ENCODE results near the gene PKDREJ.

DNA sequence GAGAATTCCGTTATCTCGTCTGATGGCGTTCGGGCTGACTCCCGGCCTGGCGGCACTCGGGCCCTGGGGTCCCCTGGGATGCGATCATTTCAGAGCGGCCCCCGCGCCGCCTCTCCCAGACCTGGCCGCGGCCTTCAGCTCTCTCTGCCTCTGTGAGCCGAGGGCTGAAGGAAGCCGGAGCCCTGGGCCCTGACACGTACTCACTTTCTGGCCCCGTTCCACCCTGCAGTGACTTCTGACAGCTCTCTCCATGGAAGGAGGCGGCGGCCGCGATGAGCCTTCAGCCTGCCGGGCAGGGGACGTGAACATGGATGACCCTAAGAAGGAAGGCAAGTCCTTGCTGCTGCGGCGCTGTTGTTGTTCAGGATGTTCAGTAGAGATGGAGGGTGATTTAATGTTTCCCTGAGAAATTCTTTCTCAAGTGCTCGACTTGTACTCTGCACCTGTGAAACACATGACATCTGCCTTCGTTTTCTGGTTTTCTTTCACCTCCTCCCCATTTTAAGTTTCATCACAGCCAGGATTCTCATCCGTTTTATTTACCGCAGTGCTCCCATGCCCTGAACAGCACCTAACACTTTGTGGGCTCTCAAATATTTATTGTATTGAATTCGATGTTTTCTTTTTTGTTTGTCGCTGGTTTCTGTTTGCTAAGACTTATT, 34.1 kb upstream of the PKDREJ start:
- TF ChIP-seq, protein P1, sequence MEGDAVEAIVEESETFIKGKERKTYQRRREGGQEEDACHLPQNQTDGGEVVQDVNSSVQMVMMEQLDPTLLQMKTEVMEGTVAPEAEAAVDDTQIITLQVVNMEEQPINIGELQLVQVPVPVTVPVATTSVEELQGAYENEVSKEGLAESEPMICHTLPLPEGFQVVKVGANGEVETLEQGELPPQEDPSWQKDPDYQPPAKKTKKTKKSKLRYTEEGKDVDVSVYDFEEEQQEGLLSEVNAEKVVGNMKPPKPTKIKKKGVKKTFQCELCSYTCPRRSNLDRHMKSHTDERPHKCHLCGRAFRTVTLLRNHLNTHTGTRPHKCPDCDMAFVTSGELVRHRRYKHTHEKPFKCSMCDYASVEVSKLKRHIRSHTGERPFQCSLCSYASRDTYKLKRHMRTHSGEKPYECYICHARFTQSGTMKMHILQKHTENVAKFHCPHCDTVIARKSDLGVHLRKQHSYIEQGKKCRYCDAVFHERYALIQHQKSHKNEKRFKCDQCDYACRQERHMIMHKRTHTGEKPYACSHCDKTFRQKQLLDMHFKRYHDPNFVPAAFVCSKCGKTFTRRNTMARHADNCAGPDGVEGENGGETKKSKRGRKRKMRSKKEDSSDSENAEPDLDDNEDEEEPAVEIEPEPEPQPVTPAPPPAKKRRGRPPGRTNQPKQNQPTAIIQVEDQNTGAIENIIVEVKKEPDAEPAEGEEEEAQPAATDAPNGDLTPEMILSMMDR (IDR thresholded peaks at IDR 0.05) = no peak
- TF ChIP-seq ZNF416 (CRISPR knock-in tag; IDR thresholded peaks at IDR 0.05) (no peak), JUN (CRISPR knock-in tag; IDR thresholded peaks at IDR 0.05) (no peak), NR1H2 (CRISPR knock-in tag; IDR thresholded peaks at IDR 0.05) (no peak), NR3C1 (CRISPR knock-in tag; conservative IDR thresholded peaks at IDR 0.05; ENCODE audit: low read depth) (no peak), PRRX2 (CRISPR knock-in tag; IDR thresholded peaks at IDR 0.05) (no peak), NR2C2 (CRISPR knock-in tag; IDR thresholded peaks at IDR 0.05) (no peak), SP1 (CRISPR knock-in tag; conservative IDR thresholded peaks at IDR 0.05) (no peak)
- TF ChIP-seq, protein P2, sequence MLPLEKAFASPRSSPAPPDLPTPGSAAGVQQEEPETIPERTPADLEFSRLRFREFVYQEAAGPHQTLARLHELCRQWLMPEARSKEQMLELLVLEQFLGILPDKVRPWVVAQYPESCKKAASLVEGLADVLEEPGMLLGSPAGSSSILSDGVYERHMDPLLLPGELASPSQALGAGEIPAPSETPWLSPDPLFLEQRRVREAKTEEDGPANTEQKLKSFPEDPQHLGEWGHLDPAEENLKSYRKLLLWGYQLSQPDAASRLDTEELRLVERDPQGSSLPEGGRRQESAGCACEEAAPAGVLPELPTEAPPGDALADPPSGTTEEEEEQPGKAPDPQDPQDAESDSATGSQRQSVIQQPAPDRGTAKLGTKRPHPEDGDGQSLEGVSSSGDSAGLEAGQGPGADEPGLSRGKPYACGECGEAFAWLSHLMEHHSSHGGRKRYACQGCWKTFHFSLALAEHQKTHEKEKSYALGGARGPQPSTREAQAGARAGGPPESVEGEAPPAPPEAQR (CRISPR knock-in tag; IDR thresholded peaks at IDR 0.05) = no peak
- TF ChIP-seq, protein P3, sequence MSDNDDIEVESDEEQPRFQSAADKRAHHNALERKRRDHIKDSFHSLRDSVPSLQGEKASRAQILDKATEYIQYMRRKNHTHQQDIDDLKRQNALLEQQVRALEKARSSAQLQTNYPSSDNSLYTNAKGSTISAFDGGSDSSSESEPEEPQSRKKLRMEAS (CRISPR knock-in tag; IDR thresholded peaks at IDR 0.05) = no peak
- TF ChIP-seq, protein P4, sequence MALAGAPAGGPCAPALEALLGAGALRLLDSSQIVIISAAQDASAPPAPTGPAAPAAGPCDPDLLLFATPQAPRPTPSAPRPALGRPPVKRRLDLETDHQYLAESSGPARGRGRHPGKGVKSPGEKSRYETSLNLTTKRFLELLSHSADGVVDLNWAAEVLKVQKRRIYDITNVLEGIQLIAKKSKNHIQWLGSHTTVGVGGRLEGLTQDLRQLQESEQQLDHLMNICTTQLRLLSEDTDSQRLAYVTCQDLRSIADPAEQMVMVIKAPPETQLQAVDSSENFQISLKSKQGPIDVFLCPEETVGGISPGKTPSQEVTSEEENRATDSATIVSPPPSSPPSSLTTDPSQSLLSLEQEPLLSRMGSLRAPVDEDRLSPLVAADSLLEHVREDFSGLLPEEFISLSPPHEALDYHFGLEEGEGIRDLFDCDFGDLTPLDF (CRISPR knock-in tag; IDR thresholded peaks at IDR 0.05) = no peak
- TF ChIP-seq, protein P5, sequence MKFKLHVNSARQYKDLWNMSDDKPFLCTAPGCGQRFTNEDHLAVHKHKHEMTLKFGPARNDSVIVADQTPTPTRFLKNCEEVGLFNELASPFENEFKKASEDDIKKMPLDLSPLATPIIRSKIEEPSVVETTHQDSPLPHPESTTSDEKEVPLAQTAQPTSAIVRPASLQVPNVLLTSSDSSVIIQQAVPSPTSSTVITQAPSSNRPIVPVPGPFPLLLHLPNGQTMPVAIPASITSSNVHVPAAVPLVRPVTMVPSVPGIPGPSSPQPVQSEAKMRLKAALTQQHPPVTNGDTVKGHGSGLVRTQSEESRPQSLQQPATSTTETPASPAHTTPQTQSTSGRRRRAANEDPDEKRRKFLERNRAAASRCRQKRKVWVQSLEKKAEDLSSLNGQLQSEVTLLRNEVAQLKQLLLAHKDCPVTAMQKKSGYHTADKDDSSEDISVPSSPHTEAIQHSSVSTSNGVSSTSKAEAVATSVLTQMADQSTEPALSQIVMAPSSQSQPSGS (CRISPR knock-in tag; IDR thresholded peaks at IDR 0.05; ENCODE audit: borderline replicate concordance, low read depth) = no peak
- TF ChIP-seq, protein P6, sequence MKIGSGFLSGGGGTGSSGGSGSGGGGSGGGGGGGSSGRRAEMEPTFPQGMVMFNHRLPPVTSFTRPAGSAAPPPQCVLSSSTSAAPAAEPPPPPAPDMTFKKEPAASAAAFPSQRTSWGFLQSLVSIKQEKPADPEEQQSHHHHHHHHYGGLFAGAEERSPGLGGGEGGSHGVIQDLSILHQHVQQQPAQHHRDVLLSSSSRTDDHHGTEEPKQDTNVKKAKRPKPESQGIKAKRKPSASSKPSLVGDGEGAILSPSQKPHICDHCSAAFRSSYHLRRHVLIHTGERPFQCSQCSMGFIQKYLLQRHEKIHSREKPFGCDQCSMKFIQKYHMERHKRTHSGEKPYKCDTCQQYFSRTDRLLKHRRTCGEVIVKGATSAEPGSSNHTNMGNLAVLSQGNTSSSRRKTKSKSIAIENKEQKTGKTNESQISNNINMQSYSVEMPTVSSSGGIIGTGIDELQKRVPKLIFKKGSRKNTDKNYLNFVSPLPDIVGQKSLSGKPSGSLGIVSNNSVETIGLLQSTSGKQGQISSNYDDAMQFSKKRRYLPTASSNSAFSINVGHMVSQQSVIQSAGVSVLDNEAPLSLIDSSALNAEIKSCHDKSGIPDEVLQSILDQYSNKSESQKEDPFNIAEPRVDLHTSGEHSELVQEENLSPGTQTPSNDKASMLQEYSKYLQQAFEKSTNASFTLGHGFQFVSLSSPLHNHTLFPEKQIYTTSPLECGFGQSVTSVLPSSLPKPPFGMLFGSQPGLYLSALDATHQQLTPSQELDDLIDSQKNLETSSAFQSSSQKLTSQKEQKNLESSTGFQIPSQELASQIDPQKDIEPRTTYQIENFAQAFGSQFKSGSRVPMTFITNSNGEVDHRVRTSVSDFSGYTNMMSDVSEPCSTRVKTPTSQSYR (CRISPR knock-in tag; IDR thresholded peaks at IDR 0.05) = no peak
